T47D (cell line): Measurements from ENCODE around the gene MKRN2OS.
"Not testable (repeated sequence)": the region's sequence is repeated elsewhere in the genome, so short reads cannot be mapped to it uniquely, and the experiment has no call there.

Source experiments
- DNase-seq, 2 experiments: peaks; one replicate each; pipeline versions ENCODE4 v3.0.0 to v3.0.0-alpha.2; 2011 to 2012; ENCODE audit warnings: low read depth in 1 of 2, low spot score in 1 of 2
- JUND ChIP-seq: IDR thresholded peaks from 2 replicates; pipeline ENCODE4 v1.6.1; 2012; ENCODE audit warnings: low read depth
- in situ Hi-C: cut with HindIII; loops from 2 replicates; pipeline ENCODE4 v1.10.0; 2016; ENCODE audit warnings: low sequenced_read_pairs, low pct_unique_long_range_greater_than_20kb

The MKRN2OS gene

GRCh38 chr3:12557473-12558100, 12.3 kb upstream of the MKRN2OS start:
- no peak for TF ChIP-seq JUND
- DNase-seq: no peak
- in situ Hi-C loops: no loop called here

- in situ Hi-C loops: no loop called here
- no peak for TF ChIP-seq JUND
- peak; percentile 77 to 95 for DNase-seq
Measured at GRCh38 chr3:12556690-12557472, 11.6 kb upstream of the MKRN2OS start, which contains the start of gene MKRN2. Gene MKRN2 (plus strand): TSS chr3:12557087. CDS start chr3:12557151, 64 bp downstream.

DNA sequence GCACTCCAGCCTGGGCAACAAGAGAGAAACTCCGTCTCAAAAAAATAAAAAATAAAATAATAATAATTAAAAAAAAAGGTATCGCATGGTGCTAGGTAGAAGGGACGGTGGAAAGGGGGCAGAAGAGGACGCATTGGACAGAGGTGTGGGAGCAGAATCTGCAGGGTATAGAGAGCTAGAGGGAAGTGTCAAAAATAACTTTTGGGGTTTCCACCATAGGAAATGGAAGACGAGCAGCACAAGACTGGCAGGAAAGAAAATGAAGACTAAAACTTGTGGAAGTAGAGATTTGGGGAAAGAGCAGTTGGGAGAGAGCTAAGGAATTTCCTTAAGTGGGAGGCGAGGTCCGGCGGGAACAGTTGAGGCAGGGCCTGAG, 11.0 kb upstream of the MKRN2OS start:
- DNase-seq: no peak
- in situ Hi-C loops: no loop called here
- TF ChIP-seq JUND: no peak

DNA sequence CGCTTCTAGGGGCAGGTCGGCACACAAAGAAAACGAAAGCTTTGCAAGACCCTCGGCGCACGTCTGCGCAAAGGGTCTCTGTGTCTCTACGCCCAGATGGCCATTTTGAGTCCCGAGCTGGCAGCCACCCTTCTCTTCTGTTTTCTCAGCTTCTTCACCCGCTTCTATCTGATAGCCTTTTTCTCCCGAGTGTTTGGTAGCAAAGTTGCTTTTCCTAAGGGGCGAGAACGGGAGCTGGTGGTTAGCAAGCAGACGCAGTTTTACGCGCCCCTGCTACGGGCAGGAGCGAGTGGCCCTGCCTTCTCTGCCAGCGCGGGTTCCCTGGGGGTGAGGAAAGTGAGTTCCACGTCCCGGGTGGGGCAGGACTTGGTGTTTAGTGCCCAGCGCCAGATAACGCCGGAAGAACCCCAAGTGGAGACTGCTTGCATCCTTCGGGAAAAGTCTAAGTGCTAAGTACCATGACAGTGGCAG, 8.7 kb upstream of the MKRN2OS start:
- in situ Hi-C loops: no loop called here
- no peak for TF ChIP-seq JUND
- DNase-seq: peak in 1 of 2 experiments; percentile 57

GRCh38 chr3:12549971-12550760, 4.9 kb upstream of the MKRN2OS start:
- DNase-seq: no peak
- in situ Hi-C loops: no loop called here
- no peak for TF ChIP-seq JUND

DNA sequence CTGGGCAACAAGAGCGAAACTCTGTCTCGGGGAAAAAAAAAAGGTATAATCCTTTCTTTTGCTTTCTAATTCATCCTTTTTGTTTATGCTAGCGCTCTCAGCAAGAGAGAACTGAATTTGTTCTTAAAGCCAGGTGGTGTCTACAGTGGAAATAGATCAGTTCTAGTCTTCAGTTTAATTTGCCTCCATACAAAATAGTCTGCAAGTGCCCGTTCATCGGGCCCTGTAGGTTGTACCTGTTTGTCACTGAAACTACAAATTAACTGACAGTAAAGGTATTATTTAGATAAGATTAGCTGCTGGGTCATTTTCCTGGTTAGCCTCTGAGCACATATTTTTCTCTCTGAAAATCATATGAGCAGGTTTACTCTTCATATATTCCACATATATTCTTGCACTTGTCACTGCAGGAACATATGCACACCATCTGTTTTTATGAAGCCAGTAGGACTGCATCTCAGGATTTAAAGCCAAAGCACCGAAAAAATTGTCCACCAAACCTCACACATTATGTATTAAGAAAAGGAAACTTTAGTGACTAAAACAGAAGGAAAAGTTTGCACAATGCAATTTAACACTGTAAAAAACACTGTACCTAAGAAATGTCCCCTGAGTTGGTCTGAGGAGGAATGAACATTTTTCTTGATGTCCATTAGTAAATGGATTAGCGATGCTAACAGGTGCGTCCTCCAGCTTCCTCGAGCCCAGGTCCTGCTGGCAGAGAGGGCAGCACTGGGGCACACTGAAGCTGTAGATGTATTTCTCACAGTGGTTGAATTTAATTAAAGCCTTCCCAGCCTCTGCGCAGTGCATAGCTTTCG, 437 bp downstream of the MKRN2OS start:
- in situ Hi-C loops: no loop called here
- no peak for TF ChIP-seq JUND
- no peak for DNase-seq

GRCh38 chr3:12543497-12543896, 1.8 kb downstream of the MKRN2OS start:
- DNase-seq, in situ Hi-C loops: not testable (repeated sequence)

DNA sequence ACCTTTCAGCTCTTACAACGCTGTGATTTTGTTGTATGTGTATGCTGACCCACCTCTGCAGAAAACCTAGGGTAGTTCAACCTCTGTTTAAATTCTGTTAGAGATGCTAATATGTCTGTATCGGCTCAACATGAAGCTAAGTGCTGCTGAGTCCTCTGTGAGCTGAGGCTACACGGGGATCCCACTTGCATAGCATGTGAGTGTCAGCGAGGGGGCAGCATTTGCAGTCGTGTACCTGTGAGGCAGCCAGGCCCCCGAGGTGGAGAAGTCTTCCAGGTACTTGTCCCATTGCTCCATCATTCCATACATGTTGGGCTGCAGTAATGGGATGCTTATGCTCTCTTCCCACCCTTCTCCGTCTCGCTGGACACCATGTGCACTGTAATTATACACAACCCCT, 3.7 kb downstream of the MKRN2OS start:
- TF ChIP-seq JUND: no peak
- in situ Hi-C loops: no loop called here
- DNase-seq: peak in 1 of 2 experiments; percentile 36

GRCh38 chr3:12536423-12536822, 8.9 kb downstream of the MKRN2OS start:
- in situ Hi-C loops: no loop called here
- TF ChIP-seq JUND: no peak

GRCh38 chr3:12532182-12532581, 13.1 kb downstream of the MKRN2OS start:
- DNase-seq: no peak
- in situ Hi-C loops: no loop called here
- TF ChIP-seq JUND: no peak

More at GRCh38 chr3:12536423-12536822, 8.9 kb downstream of the MKRN2OS start:
- DNase-seq: no peak

DNA sequence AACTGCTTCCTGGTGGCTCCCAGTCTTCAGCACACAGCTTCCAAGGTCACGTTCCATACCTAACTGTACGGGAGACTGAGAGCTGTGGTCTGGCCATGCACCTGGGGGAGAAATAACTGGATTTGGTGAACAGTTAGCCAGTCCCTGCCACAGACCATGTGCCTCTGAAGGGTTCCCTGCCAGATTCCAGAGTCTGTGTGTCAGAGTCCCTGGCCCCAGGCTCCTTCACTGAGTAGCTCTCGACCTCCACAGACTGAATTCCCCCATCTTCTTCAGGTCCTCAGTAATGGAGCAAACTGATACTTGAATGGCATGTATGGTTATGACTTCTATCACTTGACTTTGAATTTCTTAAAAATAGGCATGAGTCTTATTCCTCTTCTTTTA, 17.5 kb downstream of the MKRN2OS start:
- TF ChIP-seq JUND: no peak
- DNase-seq: no peak
- in situ Hi-C loops: no loop called here

GRCh38 chr3:12522721-12523120, 22.6 kb downstream of the MKRN2OS start:
- DNase-seq: no peak
- no peak for TF ChIP-seq JUND
- in situ Hi-C loops: no loop called here
